Measurements from ENCODE around the gene LRBA. TPM values are rescaled to one million over a fixed set of nuclear protein-coding genes. Genes with fewer than 3 reads are reported as not detected.

LRBA gene
- total RNA-seq, 1 experiment from 2014 or later, result 55.3 TPM

GRCh38 chr4:151025759-151026158, 10.7 kb upstream of the LRBA start:
- H3K18ac ChIP-seq (ENCODE audit: insufficient read length, low read depth, low read length), result no peak overlapping the region
- no peak overlapping the region for H2BK120ac ChIP-seq (ENCODE audit: low read depth, low read length, poor library complexity, severe bottlenecking)
- Mint-ChIP-seq H3K27me3 (ENCODE audit: low read depth) (no peaks in the 10 kb centered on the region), H3K27ac (no peak overlapping the region), H3K4me1 (no peaks in the 10 kb centered on the region; a peak in 1 of 4 replicates), H3K36me3 (ENCODE audit: insufficient read depth in 1 of 3, low read depth in 3 of 3) (no peaks in the 10 kb centered on the region), H3K4me3 (no peak overlapping the region), H3K9me3 (no peaks in the 10 kb centered on the region)
- H2AK5ac ChIP-seq (ENCODE audit: insufficient read length, low read length), result no peak overlapping the region
- no peaks in the 10 kb centered on the region for H3K79me1 ChIP-seq (ENCODE audit: insufficient read depth, low read depth, low read length, poor library complexity, severe bottlenecking)
- H3K14ac ChIP-seq (ENCODE audit: insufficient read depth, low read length), result no peak overlapping the region
- no peak overlapping the region for H3K27ac ChIP-seq (ENCODE audit: insufficient read length, low read depth, low read length)
- no peak overlapping the region for H3K4me2 ChIP-seq (ENCODE audit: insufficient read depth, insufficient read length, low read length)
- H3T11ph ChIP-seq (ENCODE audit: low read length), result no peak overlapping the region
- H3K23me2 ChIP-seq (ENCODE audit: insufficient read length, low read depth, low read length, poor library complexity, severe bottlenecking), result no peaks in the 10 kb centered on the region
- no peak overlapping the region for H4K91ac ChIP-seq (ENCODE audit: insufficient read length, low read depth, low read length)
- no peak overlapping the region for H2BK20ac ChIP-seq (ENCODE audit: low read depth, low read length, poor library complexity, severe bottlenecking)
- no peaks in the 10 kb centered on the region for H3K4me1 ChIP-seq (ENCODE audit: insufficient read depth, low read length)
- no CpG with 5 or more reads among the region's 3 CpGs for WGBS (ENCODE audit: extremely low coverage, insufficient read length, low lambda C conversion rate)
- H2BK5ac ChIP-seq (ENCODE audit: insufficient read length, low read length), result no peak overlapping the region
- H2BK12ac ChIP-seq (ENCODE audit: insufficient read length, low read depth, low read length), result no peak overlapping the region
- TF ChIP-seq CTCF (conservative IDR thresholded peaks at IDR 0.05), result no peak
- no peak overlapping the region for H3K23ac ChIP-seq (ENCODE audit: insufficient read length, low read depth, low read length)
- no peak overlapping the region for H4K5ac ChIP-seq (ENCODE audit: insufficient read length, low read depth, low read length)
- peaks cover under 1% of the 10 kb centered on the region; the same call in 1 of the 2 replicates for H3K79me2 ChIP-seq (ENCODE audit: insufficient read depth, low read length)
- no peak overlapping the region for H3K56ac ChIP-seq (ENCODE audit: insufficient read length, low read depth, low read length)
- no peaks in the 10 kb centered on the region for H4K20me1 ChIP-seq (ENCODE audit: control insufficient read depth, insufficient read depth, insufficient read length)
- H3K9ac ChIP-seq (ENCODE audit: extremely low read depth, insufficient read length, low read length), result no peak overlapping the region
- H3K27me3 ChIP-seq (ENCODE audit: insufficient read depth, low read length), result no peaks in the 10 kb centered on the region
- no peak for DNase-seq
- H2AFZ ChIP-seq (ENCODE audit: low read length), result no peak overlapping the region
- no peak overlapping the region for H3K4ac ChIP-seq (ENCODE audit: low read depth, low read length)
- no peak overlapping the region for H2BK15ac ChIP-seq (ENCODE audit: low read depth, low read length)
- H3K9me3 ChIP-seq (ENCODE audit: control insufficient read depth, low read depth, low read length), result no peaks in the 10 kb centered on the region
- H4K8ac ChIP-seq (replicated peaks; ENCODE audit: insufficient read length, low read depth, low read length), result no peak overlapping the region
